Renal pelvis (tissue), 4 donors: Measurements from ENCODE around the gene QRICH2. TPM values are rescaled to one million over a fixed set of nuclear protein-coding genes. Genes with fewer than 3 reads are reported as not detected.
"Not testable (repeated sequence)": the region's sequence is repeated elsewhere in the genome, so short reads cannot be mapped to it uniquely, and the experiment has no call there.

Experiments used
- DNase-seq: peaks from one replicate; pipeline ENCODE4 v3.0.0-alpha.2; 2013
- polyA plus RNA-seq, 3 donors: library from polyadenylated mRNA; unstranded; fragments of 120-200 nt; gene quantifications; one replicate each; pipeline ENCODE4 v1.2.1, GENCODE V29; 2013; ENCODE audit not compliant: insufficient read length in 3 of 3

The QRICH2 gene
- polyA plus RNA-seq, 3 donors = 9.3 to 10.2 (median 9.9) TPM

- DNase-seq = no peak
Measured at GRCh38 chr17:76277300-76278267, 30.5 kb downstream of the QRICH2 start.

GRCh38 chr17:76276461-76277299 is 31.4 kb downstream of the QRICH2 start:
- no peak for DNase-seq

- no peak for DNase-seq
Measured at GRCh38 chr17:76276069-76276431, 32.0 kb downstream of the QRICH2 start.

GRCh38 chr17:76275382-76276068 is 32.6 kb downstream of the QRICH2 start:
- no peak for DNase-seq

DNA sequence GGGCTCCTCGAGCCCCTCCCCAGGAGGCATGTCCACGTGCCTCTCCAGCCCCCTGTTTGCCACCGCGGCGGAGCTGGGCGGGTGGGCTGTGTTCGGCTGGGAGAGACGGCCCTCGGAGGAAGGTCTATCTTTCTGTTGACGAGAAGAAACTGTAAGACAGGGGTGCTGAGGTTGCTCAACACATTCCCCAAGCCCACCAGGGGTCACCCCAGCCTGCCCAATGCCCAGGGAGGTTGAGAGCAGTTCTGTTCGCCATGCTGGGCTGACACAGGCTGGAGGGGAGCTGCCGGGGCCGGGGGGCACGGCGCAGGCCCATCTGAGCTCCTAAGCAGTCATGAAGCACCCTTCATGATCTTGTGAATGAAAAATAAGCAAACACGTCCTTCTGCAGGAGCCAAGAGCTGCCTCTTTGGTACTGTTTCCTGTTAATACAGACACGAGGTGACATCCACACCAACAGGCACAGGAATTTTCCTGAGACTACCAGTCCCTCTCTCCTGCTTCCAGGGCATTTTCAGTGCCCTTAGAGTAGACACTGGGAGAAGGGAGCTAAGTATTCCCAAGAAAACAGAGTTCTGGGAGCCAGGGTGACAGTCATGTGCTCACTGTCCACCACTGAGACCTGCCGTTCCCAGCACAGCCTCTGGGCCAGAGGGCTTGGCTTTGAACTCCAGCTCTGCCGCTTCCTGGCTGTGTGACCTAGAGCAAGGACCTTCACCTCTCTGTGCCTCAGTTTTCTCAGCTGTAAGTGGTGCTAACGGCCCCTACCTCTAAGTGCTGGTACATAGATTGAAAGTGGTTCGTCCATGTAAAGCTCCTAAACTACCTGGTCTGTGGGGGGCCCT is 33.7 kb downstream of the QRICH2 start:
- DNase-seq = no peak

DNA sequence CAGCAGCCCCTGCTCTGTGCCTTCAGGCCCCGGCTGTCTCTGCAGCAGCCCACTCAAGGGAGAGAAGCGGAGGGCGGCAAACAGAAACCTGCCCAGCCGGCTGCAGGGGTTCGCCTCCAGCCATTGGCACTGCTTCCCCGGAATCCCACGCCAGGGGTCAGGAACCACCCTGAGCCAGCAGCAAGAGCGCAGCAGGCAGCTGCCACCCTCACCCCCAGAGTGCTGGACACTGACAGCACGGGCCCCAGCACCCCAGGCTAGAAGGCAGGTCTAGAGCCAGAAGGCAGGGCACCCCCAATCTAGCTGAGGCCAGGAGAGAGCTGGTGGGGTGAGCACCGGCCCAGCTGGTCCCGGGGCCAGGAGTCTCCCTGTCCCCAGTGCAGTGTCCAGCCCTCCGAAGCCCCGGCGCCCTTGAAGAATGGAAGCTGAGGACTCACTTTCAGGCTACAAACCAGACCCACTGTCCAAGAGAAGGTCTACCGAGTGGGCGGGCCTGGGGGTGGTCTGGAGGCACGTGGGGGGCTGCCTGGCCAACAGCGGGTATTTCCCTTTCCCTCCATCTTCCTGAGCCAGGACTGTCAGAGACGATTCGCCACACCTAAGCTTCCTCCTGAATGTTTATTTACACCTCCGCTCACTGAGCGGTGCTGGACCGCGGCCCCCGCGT is 34.5 kb downstream of the QRICH2 start:
- no peak for DNase-seq

- DNase-seq = no peak
Measured at GRCh38 chr17:76272541-76273444, 35.3 kb downstream of the QRICH2 start.

DNA sequence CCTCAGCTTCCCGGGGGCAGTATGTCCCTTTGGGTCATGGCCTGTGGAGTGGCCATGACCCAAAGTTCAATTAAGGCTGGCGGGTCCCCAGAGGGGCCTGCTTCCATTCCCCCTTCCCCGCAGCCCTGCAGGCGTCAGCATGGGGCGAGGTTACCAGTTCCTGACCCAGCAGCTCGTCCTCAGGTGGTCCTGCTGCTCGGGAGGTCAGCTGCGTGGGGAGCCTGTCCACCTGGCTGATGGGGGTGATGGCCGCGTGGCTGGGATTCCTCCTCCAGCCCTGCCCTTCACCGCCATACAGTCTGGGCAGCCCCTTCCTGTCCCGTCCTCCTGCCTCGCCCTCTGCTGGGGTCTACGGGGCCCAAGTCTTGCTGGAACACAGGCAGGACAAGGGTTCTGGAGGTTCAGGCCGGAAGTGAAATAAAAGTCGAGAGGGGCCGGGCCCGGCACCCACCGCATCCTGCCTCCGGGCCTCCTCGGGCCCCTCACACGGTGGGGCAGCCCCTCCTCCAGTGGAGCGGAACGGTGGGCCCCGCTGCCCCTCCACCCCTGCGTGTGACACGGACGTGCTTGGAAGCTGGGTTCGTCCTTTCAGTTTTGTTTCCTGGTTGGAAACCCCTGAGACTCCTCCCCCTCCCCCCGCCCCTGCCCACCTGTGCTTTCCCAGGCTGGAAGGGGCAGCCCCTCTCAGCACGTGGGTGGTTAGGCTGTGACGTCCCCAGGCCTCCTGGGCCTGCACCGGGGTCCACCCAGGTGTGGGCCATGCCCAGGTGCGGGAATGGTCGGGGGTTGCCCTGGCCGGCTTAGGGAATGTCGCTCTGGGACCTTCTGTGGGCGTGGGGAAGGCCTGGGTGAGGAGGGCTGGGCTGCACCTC is 36.2 kb downstream of the QRICH2 start:
- DNase-seq = peak; percentile 73

GRCh38 chr17:76270770-76271668 is 37.1 kb downstream of the QRICH2 start:
- DNase-seq = no peak

GRCh38 chr17:76270127-76270592 is 37.9 kb downstream of the QRICH2 start:
- DNase-seq = no peak

DNA sequence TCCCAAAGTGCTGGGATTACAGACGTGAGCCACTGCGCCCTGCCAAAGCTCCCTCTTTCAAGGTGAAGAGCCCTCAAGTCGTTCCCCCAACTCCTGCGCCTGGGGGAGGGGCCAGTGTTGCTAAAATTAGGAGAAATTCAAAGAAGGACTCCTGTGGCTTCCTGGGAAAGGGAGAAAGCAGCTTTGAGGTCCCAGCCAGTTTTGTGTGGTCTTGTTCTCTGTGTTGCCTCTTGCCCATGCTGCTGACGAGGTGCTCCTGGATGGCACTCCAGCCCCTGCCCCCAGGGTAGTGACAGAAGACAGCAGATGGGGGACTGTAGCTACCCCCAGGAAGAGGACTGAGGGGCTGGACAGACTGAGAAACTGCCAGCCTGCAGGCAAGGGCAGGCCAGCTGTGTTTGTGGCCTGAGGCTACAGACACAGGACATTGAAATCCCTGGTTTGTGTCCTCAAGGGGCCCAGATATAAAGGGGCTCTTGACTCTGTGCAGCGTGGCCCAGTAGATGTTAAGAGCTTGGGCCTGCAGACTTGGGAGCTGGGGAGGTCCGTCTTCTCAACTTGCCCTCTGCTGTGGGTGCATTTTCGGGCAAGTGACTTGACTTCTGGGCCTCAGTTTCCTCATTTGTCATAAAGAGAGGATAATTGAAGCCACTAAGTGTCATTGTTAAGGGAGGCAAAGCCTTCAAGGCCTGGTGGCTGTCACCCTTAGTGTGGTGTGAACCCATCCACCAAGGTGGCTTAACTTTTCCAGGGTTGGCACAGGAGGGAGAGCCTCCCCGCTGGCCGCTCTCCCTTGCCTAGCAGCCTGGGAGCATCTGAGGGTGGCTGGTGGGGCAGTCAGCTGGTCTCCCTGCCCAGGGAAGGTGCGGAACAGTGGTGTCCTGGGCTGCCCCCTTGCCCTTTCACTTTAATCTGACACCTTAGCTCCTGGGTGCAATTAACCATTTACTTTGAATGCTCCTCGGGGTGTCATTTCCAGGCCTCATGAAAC is 38.8 kb downstream of the QRICH2 start:
- no peak for DNase-seq

- no peak for DNase-seq
Measured at GRCh38 chr17:76268015-76268749, 39.9 kb downstream of the QRICH2 start.

GRCh38 chr17:76267581-76268001 is 40.5 kb downstream of the QRICH2 start:
- not testable (repeated sequence) for DNase-seq

DNA sequence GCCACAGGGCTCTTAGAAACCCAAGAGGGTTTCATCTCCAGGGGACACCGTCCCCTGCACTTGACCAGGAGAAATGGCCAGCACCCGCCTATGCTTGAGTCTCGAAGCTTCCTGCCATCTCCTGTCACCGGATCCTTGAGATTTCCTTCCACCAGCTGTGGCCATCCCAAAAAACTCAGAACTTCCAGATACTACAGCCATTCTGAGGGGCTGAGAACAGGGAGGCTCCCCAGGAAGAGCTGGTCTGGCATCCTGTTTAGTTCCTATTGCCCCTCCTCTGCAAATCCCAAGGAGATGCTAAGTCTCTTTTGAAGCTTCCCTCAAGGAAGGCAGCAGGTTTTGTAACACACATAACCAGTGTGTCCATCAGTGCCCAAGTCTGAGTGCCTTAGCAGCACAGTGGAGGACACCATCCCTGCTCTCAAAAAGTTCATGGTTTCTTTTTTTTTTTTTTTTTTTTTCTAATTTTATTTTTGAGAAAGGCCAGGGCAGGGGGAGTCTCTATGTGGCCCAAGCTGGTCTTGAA is 41.0 kb downstream of the QRICH2 start:
- no peak for DNase-seq
